Naive thymus-derived CD4-positive, alpha-beta T cell (primary cell): ENCODE results near the gene UBE2Q1. TPM values are rescaled to one million over a fixed set of nuclear protein-coding genes. Genes with fewer than 3 reads are reported as not detected.

Experiments used
- ATAC-seq: fragments of 150-1000 bp; cut with Tn5 transposase; 2 replicates; pipeline ENCODE4 v1.10.0; 2021; ENCODE audit warnings: mild to moderate bottlenecking, moderate library complexity
- CTCF ChIA-PET: fragments of 350-600 bp; sonication (Branson Sonifier 250); formaldehyde crosslinking; loops from one replicate; lab custom pipeline; 2021; ENCODE audit warnings: antibody characterized with exemption; lab: Charles Lee
- POLR2A ChIA-PET: fragments of 350-600 bp; sonication (Branson Sonifier 250); formaldehyde crosslinking; loops from one replicate; lab custom pipeline; 2021; ENCODE audit warnings: antibody characterized with exemption, inconsistent platforms; lab: Charles Lee
- DNase-seq, 9 donors: peaks; one replicate each; pipeline versions ENCODE4 v3.0.0 to v3.0.0-alpha.2; 2020 to 2022; ENCODE audit warnings: mixed read lengths in 1 of 9
- H3K27ac ChIP-seq: one replicate; pipeline ENCODE4 v1.7.0; 2013; ENCODE audit warnings: mild to moderate bottlenecking, low read depth, low read length, moderate library complexity
- H3K27me3 ChIP-seq, 2 donors: one replicate each; pipeline ENCODE4 v1.7.0; 2013; ENCODE audit warnings: low read length in 2 of 2, mild to moderate bottlenecking in 2 of 2, moderate library complexity in 2 of 2; ENCODE audit not compliant: control insufficient read depth in 2 of 2, insufficient read depth in 2 of 2
- H3K36me3 ChIP-seq, 3 experiments: 1 replicate in 2 of 3; 2 replicates in 1 of 3; pipeline ENCODE4 v1.7.0; 2013; ENCODE audit warnings: low read length in 3 of 3, mild to moderate bottlenecking in 3 of 3, moderate library complexity in 1 of 3; ENCODE audit not compliant: insufficient read depth in 3 of 3, control insufficient read depth in 2 of 3
- H3K4me1 ChIP-seq, 2 donors: one replicate each; pipeline ENCODE4 v1.7.0; 2013; ENCODE audit warnings: low read length in 2 of 2, mild to moderate bottlenecking in 2 of 2, moderate library complexity in 1 of 2; ENCODE audit not compliant: control insufficient read depth in 2 of 2, insufficient read depth in 2 of 2
- H3K4me3 ChIP-seq: 2 replicates; pipeline ENCODE4 v1.7.0; 2013; ENCODE audit warnings: mild to moderate bottlenecking, low read length
- H3K9me3 ChIP-seq, 3 experiments: 1 replicate in 2 of 3; 2 replicates in 1 of 3; pipeline ENCODE4 v1.7.0; 2013; ENCODE audit warnings: low read length in 3 of 3; ENCODE audit not compliant: control insufficient read depth in 2 of 3
- H3K27ac Mint-ChIP-seq, 9 donors: one replicate each; pipeline ENCODE4 v1.8.0; 2020 to 2022; ENCODE audit warnings: mixed read lengths in 9 of 9, mild to moderate bottlenecking in 8 of 9, moderate library complexity in 5 of 9, inconsistent platforms in 2 of 9
- H3K27me3 Mint-ChIP-seq, 5 donors: one replicate each; pipeline ENCODE4 v1.8.0; 2021 to 2022; ENCODE audit warnings: mixed read lengths in 5 of 5, mild to moderate bottlenecking in 1 of 5
- H3K36me3 Mint-ChIP-seq, 5 donors: one replicate each; pipeline ENCODE4 v1.8.0; 2020 to 2022; ENCODE audit warnings: mixed read lengths in 5 of 5, mild to moderate bottlenecking in 3 of 5, inconsistent platforms in 1 of 5
- H3K4me1 Mint-ChIP-seq, 7 donors: one replicate each; pipeline ENCODE4 v1.8.0; 2020 to 2022; ENCODE audit warnings: mixed read lengths in 7 of 7, mild to moderate bottlenecking in 3 of 7, inconsistent platforms in 1 of 7
- H3K4me3 Mint-ChIP-seq, 10 donors: one replicate each; pipeline ENCODE4 v1.8.0; 2020 to 2022; ENCODE audit warnings: mild to moderate bottlenecking in 10 of 10, mixed read lengths in 10 of 10, moderate library complexity in 6 of 10, inconsistent platforms in 2 of 10
- H3K9me3 Mint-ChIP-seq, 11 donors: one replicate each; pipeline ENCODE4 v1.8.0; 2020 to 2022; ENCODE audit warnings: mixed read lengths in 11 of 11, mild to moderate bottlenecking in 4 of 11, inconsistent platforms in 1 of 11, moderate library complexity in 1 of 11
- intact Hi-C, 2 donors: fragments of 100-400 bp; cut with micrococcal nuclease; formaldehyde crosslinking; loops; one replicate each; pipeline ENCODE4 v1.15.1; 2023
- polyA plus RNA-seq, 2 donors: library from polyadenylated mRNA; unstranded; fragments of 300-500 nt; fragmentation: Illumina TruSeq; gene quantifications; one replicate each; pipeline ENCODE4 v1.2.3, GENCODE V29; 2021
- total RNA-seq, 6 experiments: library from RNA in 5 of 6; stranded (reverse) in 5 of 6; gene quantifications; 1 replicate in 5 of 6; 2 replicates in 1 of 6; pipeline ENCODE4 v1.2.3 and lab custom pipeline; 2021 to 2026

UBE2Q1 gene
- total and polyA plus RNA-seq, 7 experiments from 2014 or later: 9.1 to 117 (median 65.8) TPM

- peak overlapping the region in 2 of 9 donors; percentile 32 to 33 for H3K27ac Mint-ChIP-seq
- intact Hi-C loops: loop anchor here in 1 of 2 donors (10.0 kb wide), 1 partner anchor 366 kb away; no protein-coding TSS in a partner anchor
- H3K4me1 Mint-ChIP-seq: peaks cover 12 to 42% (median 35%) of the 10 kb centered on the region in 7 donors
These were observed 7.8 kb downstream of the UBE2Q1 start for GRCh38 chr1:154550657-154551056.

GRCh38 chr1:154550070-154550469, 8.4 kb downstream of the UBE2Q1 start:
- H3K4me3 Mint-ChIP-seq: no peak overlapping the region
- CTCF ChIA-PET: interaction anchor here (1.1 to 2.0 kb wide), 2 partner anchors 70 to 333 kb away, joined by 3 to 5 read pairs; no protein-coding TSS in a partner anchor
- H3K27ac Mint-ChIP-seq: peak overlapping the region in 2 of 9 donors; percentile 11 to 65

More at GRCh38 chr1:154550657-154551056, 7.8 kb downstream of the UBE2Q1 start:
- Histone ChIP-seq H3K4me3 (no peak overlapping the region), H3K27me3 (no peaks in the 10 kb centered on the region), H3K4me1 (no peaks in the 10 kb centered on the region), H3K9me3 (no peaks in the 10 kb centered on the region), H3K36me3 (peaks cover 35 to 68% (median 35%) of the 10 kb centered on the region in 3 experiments), H3K27ac (no peak overlapping the region)
- Mint-ChIP-seq H3K27me3 (no peaks in the 10 kb centered on the region), H3K9me3 (peaks cover 0 to 2% (median 0%) of the 10 kb centered on the region in 11 donors), H3K36me3 (peaks cover 12 to 40% (median 17%) of the 10 kb centered on the region in 5 donors), H3K4me3 (no peak overlapping the region)
- DNase-seq (no peak), ATAC-seq (no peak)
- ChIA-PET POLR2A (no interaction called here), CTCF (interaction anchor here (2.0 kb wide), 1 partner anchor 71 kb away, joined by 5 read pairs; no protein-coding TSS in a partner anchor)

GRCh38 chr1:154549202-154549770, 9.2 kb downstream of the UBE2Q1 start:
- Mint-ChIP-seq H3K27ac (peak overlapping the region in 5 of 9 donors; percentile 2 to 81 (median 73)), H3K36me3 (peaks cover 7 to 31% (median 12%) of the 10 kb centered on the region in 5 donors), H3K4me1 (peaks cover 10 to 30% (median 24%) of the 10 kb centered on the region in 7 donors), H3K27me3 (peaks cover 0 to 3% (median 0%) of the 10 kb centered on the region in 5 donors), H3K4me3 (no peak overlapping the region), H3K9me3 (peaks cover 0 to 2% (median 0%) of the 10 kb centered on the region in 11 donors)
- H3K4me3 ChIP-seq: no peak overlapping the region
- no peaks in the 10 kb centered on the region for H3K27me3 ChIP-seq
- CTCF ChIA-PET: interaction anchor here (1.1 to 2.0 kb wide), 2 partner anchors 70 to 334 kb away, joined by 3 to 5 read pairs; no protein-coding TSS in a partner anchor
- DNase-seq: no peak
- intact Hi-C loops: no loop called here
- no peak for ATAC-seq
- H3K9me3 ChIP-seq: no peaks in the 10 kb centered on the region
- H3K36me3 ChIP-seq: peaks cover 23 to 54% (median 32%) of the 10 kb centered on the region in 3 experiments
- POLR2A ChIA-PET: interaction anchor here (0.6 kb wide), 1 partner anchor 765 kb away, joined by 3 read pairs; no protein-coding TSS in a partner anchor
- no peak overlapping the region for H3K27ac ChIP-seq
- H3K4me1 ChIP-seq: no peaks in the 10 kb centered on the region

More at GRCh38 chr1:154550070-154550469, 8.4 kb downstream of the UBE2Q1 start:
- Mint-ChIP-seq H3K4me1 (peaks cover 12 to 36% (median 29%) of the 10 kb centered on the region in 7 donors), H3K9me3 (peaks cover 0 to 2% (median 0%) of the 10 kb centered on the region in 11 donors), H3K36me3 (peaks cover 11 to 34% (median 14%) of the 10 kb centered on the region in 5 donors), H3K27me3 (no peaks in the 10 kb centered on the region)
- Histone ChIP-seq H3K27ac (no peak overlapping the region), H3K27me3 (no peaks in the 10 kb centered on the region), H3K4me3 (no peak overlapping the region), H3K9me3 (no peaks in the 10 kb centered on the region), H3K4me1 (no peaks in the 10 kb centered on the region), H3K36me3 (peaks cover 31 to 62% (median 35%) of the 10 kb centered on the region in 3 experiments)
- no peak for ATAC-seq
- intact Hi-C loops: loop anchor here in 1 of 2 donors (10.0 kb wide), 1 partner anchor 365 kb away; no protein-coding TSS in a partner anchor
- POLR2A ChIA-PET: no interaction called here
- DNase-seq: no peak

- ATAC-seq (no peak), DNase-seq (no peak)
- intact Hi-C loops: no loop called here
- Mint-ChIP-seq H3K27ac (peak overlapping the region in 6 of 9 donors; percentile 5 to 63 (median 40)), H3K9me3 (peaks cover 0 to 2% (median 0%) of the 10 kb centered on the region in 11 donors), H3K27me3 (peaks cover 0 to 3% (median 0%) of the 10 kb centered on the region in 5 donors), H3K4me3 (no peak overlapping the region), H3K4me1 (peaks cover 4 to 28% (median 17%) of the 10 kb centered on the region in 7 donors), H3K36me3 (peaks cover 1 to 21% (median 8%) of the 10 kb centered on the region in 5 donors)
- no peak overlapping the region for H3K4me3 ChIP-seq
- H3K4me1 ChIP-seq: no peaks in the 10 kb centered on the region
- POLR2A ChIA-PET: no interaction called here
- peaks cover 13 to 42% (median 20%) of the 10 kb centered on the region in 3 experiments for H3K36me3 ChIP-seq
- H3K27ac ChIP-seq: no peak overlapping the region
- no peaks in the 10 kb centered on the region for H3K9me3 ChIP-seq
- CTCF ChIA-PET: no interaction called here
- no peaks in the 10 kb centered on the region for H3K27me3 ChIP-seq
These were observed 10.4 kb downstream of the UBE2Q1 start for GRCh38 chr1:154548028-154548427.

- Histone ChIP-seq H3K9me3 (no peaks in the 10 kb centered on the region), H3K4me1 (no peaks in the 10 kb centered on the region), H3K4me3 (no peak overlapping the region), H3K27ac (no peak overlapping the region), H3K27me3 (no peaks in the 10 kb centered on the region), H3K36me3 (peaks cover 5 to 34% (median 12%) of the 10 kb centered on the region in 3 experiments)
- Mint-ChIP-seq H3K4me1 (peaks cover 2 to 28% (median 15%) of the 10 kb centered on the region in 7 donors), H3K36me3 (peaks cover 0 to 17% (median 8%) of the 10 kb centered on the region in 5 donors), H3K9me3 (peaks cover 0 to 2% (median 0%) of the 10 kb centered on the region in 11 donors), H3K27ac (peak overlapping the region in 3 of 9 donors; percentile 22 to 57 (median 57)), H3K27me3 (peaks cover 0 to 7% (median 0%) of the 10 kb centered on the region in 5 donors), H3K4me3 (no peak overlapping the region)
- intact Hi-C loops: loop anchor here in 1 of 2 donors (2.0 kb wide), 1 partner anchor 142 kb away; the partner anchor contains the start of gene IL6R
- DNase-seq (no peak), ATAC-seq (no peak)
- POLR2A ChIA-PET: interaction anchor here (1.1 kb wide), 1 partner anchor 140 kb away, joined by 3 read pairs; no protein-coding TSS in a partner anchor
- CTCF ChIA-PET: interaction anchor here (0.6 to 3.1 kb wide), 12 partner anchors 8 to 400 kb away, joined by 3 to 35 read pairs (median 3); no protein-coding TSS in a partner anchor
These were observed 11.2 kb downstream of the UBE2Q1 start for GRCh38 chr1:154547105-154547732.
